NT2/D1 (cell line): Measurements from ENCODE around the gene PRKCH.

Source experiments
- DNase-seq: peaks from one replicate; pipeline ENCODE4 v3.0.0-alpha.2; 2011; ENCODE audit warnings: low read depth, low spot score
- H3K27me3 ChIP-seq: 2 replicates; pipeline ENCODE4 v1.6.0; 2011; ENCODE audit warnings: mild to moderate bottlenecking; ENCODE audit not compliant: insufficient read length, insufficient read depth
- H3K36me3 ChIP-seq: 2 replicates; pipeline ENCODE4 v1.6.1; 2011; ENCODE audit warnings: mild to moderate bottlenecking, low read length, mixed read lengths; ENCODE audit not compliant: insufficient read depth, insufficient read length
- H3K4me1 ChIP-seq: 2 replicates; pipeline ENCODE4 v1.5.1; 2011; ENCODE audit not compliant: insufficient read depth, insufficient read length
- H3K4me3 ChIP-seq: 2 replicates; pipeline ENCODE4 v1.5.1; 2011; ENCODE audit warnings: low read depth; ENCODE audit not compliant: insufficient read length
- H3K9ac ChIP-seq: 2 replicates; pipeline ENCODE4 v1.6.0; 2011; ENCODE audit warnings: low read depth; ENCODE audit not compliant: insufficient read length
- H3K9me3 ChIP-seq: 2 replicates; pipeline ENCODE4 v1.5.1; 2011; ENCODE audit warnings: mild to moderate bottlenecking, low read length; ENCODE audit not compliant: insufficient read depth
- SUZ12 ChIP-seq: IDR thresholded peaks from 2 replicates; pipeline ENCODE4 v1.6.1; 2011; ENCODE audit not compliant: insufficient read length, insufficient read depth; ENCODE audit errors: extremely low read depth
- YY1 ChIP-seq: IDR thresholded peaks from 2 replicates; pipeline ENCODE4 v1.6.1; 2011; ENCODE audit not compliant: insufficient read length, insufficient read depth
- ZNF274 ChIP-seq: IDR thresholded peaks from 2 replicates; pipeline ENCODE4 v1.6.1; 2011; ENCODE audit warnings: mild to moderate bottlenecking, low read depth, low read length

PRKCH gene

GRCh38 chr14:61466249-61466904, 145.0 kb downstream of the PRKCH start:
- no peak for TF ChIP-seq YY1
- TF ChIP-seq SUZ12: no peak
- TF ChIP-seq ZNF274: no peak
- peak; percentile 32 for DNase-seq
- Histone ChIP-seq H3K27me3 (no peaks in the 10 kb centered on the region), H3K36me3 (no peaks in the 10 kb centered on the region), H3K9me3 (no peaks in the 10 kb centered on the region), H3K4me1 (no peaks in the 10 kb centered on the region), H3K4me3 (no peak overlapping the region), H3K9ac (no peak overlapping the region)

GRCh38 chr14:61466905-61467280, 145.5 kb downstream of the PRKCH start:
- no peak for DNase-seq
- peaks cover under 1% of the 10 kb centered on the region for H3K4me1 ChIP-seq
- TF ChIP-seq YY1: no peak
- no peak for TF ChIP-seq ZNF274
- TF ChIP-seq SUZ12: no peak
- H3K9me3 ChIP-seq: no peaks in the 10 kb centered on the region
- H3K36me3 ChIP-seq: no peaks in the 10 kb centered on the region
- no peak overlapping the region for H3K9ac ChIP-seq
- no peak overlapping the region for H3K4me3 ChIP-seq
- no peaks in the 10 kb centered on the region for H3K27me3 ChIP-seq

GRCh38 chr14:61467296-61467695, 145.9 kb downstream of the PRKCH start:
- H3K36me3 ChIP-seq: no peaks in the 10 kb centered on the region
- TF ChIP-seq ZNF274 (no peak), SUZ12 (no peak), YY1 (no peak)
- peaks cover 1% of the 10 kb centered on the region for H3K4me1 ChIP-seq
- no peak overlapping the region for H3K9ac ChIP-seq
- no peaks in the 10 kb centered on the region for H3K9me3 ChIP-seq
- DNase-seq: no peak
- H3K27me3 ChIP-seq: no peaks in the 10 kb centered on the region
- no peak overlapping the region for H3K4me3 ChIP-seq

- H3K9ac ChIP-seq: no peak overlapping the region
- DNase-seq: no peak
- no peaks in the 10 kb centered on the region for H3K27me3 ChIP-seq
- no peaks in the 10 kb centered on the region for H3K9me3 ChIP-seq
- no peak overlapping the region for H3K4me3 ChIP-seq
- no peaks in the 10 kb centered on the region for H3K36me3 ChIP-seq
- H3K4me1 ChIP-seq: peaks cover 1% of the 10 kb centered on the region
- TF ChIP-seq ZNF274 (no peak), YY1 (no peak), SUZ12 (no peak)
Measured at GRCh38 chr14:61468063-61468825, 146.9 kb downstream of the PRKCH start.

GRCh38 chr14:61469781-61470180, 148.4 kb downstream of the PRKCH start:
- no peak for TF ChIP-seq YY1
- no peak for TF ChIP-seq ZNF274
- TF ChIP-seq SUZ12: no peak
- Histone ChIP-seq H3K4me3 (no peak overlapping the region), H3K27me3 (no peaks in the 10 kb centered on the region), H3K4me1 (peaks cover 1% of the 10 kb centered on the region), H3K9ac (no peak overlapping the region), H3K36me3 (no peaks in the 10 kb centered on the region), H3K9me3 (no peaks in the 10 kb centered on the region)
- DNase-seq: no peak

- Histone ChIP-seq H3K4me1 (peaks cover 1% of the 10 kb centered on the region), H3K9ac (peak overlapping the region; percentile 47), H3K9me3 (no peaks in the 10 kb centered on the region), H3K27me3 (no peaks in the 10 kb centered on the region), H3K36me3 (no peaks in the 10 kb centered on the region), H3K4me3 (no peak overlapping the region)
- peak; percentile 33 for DNase-seq
- TF ChIP-seq ZNF274: no peak
- TF ChIP-seq SUZ12: no peak
- no peak for TF ChIP-seq YY1
Measured at GRCh38 chr14:61470261-61470960, 149.0 kb downstream of the PRKCH start.

GRCh38 chr14:61470961-61471293, 149.5 kb downstream of the PRKCH start:
- Histone ChIP-seq H3K9ac (no peak overlapping the region), H3K4me1 (peaks cover 1% of the 10 kb centered on the region)

More at GRCh38 chr14:61470961-61471293, 149.5 kb downstream of the PRKCH start:
- Histone ChIP-seq H3K36me3 (no peaks in the 10 kb centered on the region), H3K27me3 (no peaks in the 10 kb centered on the region), H3K4me3 (no peak overlapping the region), H3K9me3 (no peaks in the 10 kb centered on the region)
- no peak for DNase-seq
- TF ChIP-seq SUZ12 (no peak), YY1 (no peak), ZNF274 (no peak)
